ENCODE data around the gene SNORC.
"Not testable (repeated sequence)": the region's sequence is repeated elsewhere in the genome, so short reads cannot be mapped to it uniquely, and the experiment has no call there.

SNORC gene

DNA sequence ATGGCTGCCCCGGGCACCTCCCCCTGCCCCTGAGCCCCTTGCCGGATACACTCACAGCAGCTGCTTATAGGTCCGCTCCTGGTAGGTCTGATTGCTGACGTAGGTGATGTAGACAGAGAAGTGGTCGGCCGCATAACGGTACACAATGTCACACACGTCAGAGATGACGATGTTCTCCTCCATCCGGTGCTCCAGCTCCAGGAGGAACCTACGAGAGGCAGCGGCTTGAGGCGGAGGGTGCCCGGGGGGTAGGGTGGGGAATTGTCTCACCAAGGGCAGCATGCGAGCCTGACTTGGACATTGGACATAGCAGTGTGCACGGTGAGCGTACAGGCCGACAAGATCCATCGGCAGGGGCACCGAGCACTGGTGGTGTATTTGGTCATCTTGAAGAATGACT is 22.8 kb downstream of the SNORC start:
- in situ Hi-C loops (cut with HindIII; ENCODE audit: low sequenced_read_pairs): no loop called here

DNA sequence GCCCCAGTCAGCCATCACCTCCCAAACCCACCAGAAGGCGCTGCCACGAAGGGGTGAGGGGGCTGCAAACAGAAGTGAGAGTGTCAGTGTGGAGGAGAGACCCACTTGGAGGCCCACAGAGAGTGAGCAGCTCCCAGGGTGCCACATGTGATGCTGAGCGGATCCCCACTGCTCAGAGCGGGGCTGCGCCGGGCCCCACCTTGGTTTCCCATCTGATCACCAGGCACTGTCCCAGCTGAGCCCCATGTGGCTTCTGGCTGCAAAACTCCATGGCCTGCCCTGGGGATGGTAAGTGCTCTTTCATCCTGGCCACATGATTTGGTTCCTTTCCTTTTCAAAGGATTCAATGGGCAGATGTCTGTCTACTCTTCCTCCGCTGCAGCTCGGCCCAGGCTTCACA is 23.8 kb downstream of the SNORC start:
- in situ Hi-C loops (cut with HindIII; ENCODE audit: low sequenced_read_pairs): no loop called here

DNA sequence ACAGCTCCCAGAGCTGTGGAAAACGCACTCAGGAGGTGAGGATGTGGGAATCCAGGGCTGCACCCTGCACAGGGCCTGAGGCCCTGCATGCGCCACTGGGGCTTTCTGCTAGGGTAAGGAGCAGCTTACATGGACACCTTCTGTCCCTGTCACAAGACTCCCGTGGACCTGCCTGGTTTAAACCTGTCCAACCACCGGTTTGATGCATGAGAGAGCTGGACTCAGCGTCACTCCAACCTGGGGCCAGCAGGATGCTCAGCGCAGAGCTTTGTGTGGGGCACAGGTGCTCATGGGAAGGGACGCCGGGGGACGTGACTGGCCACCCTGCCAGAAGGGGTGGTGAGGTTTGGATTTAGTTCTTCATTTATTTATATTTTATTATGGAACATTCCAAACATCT is 24.2 kb downstream of the SNORC start:
- in situ Hi-C loops (cut with HindIII; ENCODE audit: low sequenced_read_pairs): no loop called here

DNA sequence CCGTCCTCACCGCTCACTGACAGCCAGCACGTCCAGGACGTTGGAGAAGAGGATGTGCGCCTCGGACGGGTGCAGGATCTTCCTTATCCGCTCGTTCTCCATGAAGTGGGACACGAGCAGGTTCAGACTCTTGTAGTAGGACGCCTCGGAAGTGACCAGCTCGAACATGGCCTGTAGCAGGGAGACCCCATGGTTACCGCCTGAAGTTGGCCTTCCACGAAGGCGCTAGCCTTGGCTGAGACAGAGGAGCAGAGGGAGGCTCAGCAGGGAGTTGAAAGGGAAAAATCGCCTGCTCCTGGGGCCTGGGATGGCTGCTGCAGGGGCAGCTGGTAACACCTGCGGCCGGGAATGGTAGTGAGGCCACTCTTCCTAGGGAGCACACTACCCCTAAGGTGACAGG is 24.7 kb downstream of the SNORC start:
- in situ Hi-C loops (cut with HindIII; ENCODE audit: low sequenced_read_pairs): no loop called here

DNA sequence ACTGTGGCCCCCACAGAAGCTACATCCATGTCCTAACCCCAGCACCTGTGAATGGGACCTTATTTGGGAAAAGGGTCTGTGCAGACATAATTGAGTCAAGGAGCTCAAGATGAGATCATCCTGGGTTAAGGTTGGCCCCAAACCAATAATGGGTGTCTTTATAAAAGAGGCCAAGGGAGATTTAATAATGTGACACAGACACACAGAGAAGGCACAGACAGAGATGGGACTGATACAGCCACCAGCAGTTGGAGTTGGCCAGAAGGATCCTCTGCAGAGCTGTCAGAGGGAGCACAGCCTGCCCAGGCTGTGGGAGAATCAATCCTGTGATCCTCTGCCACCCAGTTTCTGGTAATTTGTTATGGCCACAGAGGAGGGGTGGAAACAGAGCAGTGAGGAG is 26.0 kb downstream of the SNORC start:
- in situ Hi-C loops (cut with HindIII; ENCODE audit: low sequenced_read_pairs): no loop called here

DNA sequence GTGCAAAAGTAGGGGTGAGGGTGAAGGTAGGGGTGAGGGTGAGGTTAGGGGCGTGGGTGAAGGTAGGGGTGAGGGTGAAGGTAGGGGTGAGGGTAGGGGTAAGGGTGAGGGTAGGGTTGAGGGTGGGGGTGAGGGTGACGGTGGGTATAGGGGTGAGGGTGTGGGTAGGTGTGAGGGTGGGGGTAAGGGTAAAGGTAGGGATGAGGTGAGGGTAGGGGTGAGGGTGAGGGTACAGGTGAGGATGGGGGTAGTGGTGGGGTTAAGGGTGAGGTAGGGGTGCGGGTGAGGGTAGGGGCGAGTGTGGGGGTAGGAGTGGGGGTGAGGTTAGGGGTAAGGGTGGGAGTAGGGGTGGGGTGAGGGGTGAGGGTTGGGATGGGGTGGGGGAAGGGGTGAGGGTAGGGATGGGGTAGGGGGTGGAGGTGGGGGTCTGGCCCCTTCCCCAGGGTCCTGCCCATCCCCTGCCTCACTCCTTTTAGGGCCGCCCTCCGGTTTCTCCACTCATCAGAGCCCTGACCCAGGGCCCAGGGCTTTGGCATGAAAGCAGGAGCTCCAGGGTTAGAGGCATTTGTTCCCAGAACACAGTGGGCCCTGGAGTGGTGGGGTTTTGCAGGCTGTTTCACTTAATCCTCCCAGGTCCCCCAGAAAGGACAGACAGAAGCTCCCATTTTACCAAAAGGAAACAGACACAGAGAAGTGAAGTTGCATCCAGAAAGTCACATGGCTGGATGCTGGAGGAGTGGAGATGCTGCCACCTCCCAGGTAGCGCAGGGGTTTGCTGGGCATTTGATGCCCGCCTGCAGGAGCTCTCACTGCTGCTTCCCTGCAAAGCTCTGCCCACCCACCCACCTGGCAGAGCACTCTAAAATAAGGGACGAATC is 26.9 kb downstream of the SNORC start:
- in situ Hi-C loops (cut with HindIII; ENCODE audit: low sequenced_read_pairs): no loop called here

DNA sequence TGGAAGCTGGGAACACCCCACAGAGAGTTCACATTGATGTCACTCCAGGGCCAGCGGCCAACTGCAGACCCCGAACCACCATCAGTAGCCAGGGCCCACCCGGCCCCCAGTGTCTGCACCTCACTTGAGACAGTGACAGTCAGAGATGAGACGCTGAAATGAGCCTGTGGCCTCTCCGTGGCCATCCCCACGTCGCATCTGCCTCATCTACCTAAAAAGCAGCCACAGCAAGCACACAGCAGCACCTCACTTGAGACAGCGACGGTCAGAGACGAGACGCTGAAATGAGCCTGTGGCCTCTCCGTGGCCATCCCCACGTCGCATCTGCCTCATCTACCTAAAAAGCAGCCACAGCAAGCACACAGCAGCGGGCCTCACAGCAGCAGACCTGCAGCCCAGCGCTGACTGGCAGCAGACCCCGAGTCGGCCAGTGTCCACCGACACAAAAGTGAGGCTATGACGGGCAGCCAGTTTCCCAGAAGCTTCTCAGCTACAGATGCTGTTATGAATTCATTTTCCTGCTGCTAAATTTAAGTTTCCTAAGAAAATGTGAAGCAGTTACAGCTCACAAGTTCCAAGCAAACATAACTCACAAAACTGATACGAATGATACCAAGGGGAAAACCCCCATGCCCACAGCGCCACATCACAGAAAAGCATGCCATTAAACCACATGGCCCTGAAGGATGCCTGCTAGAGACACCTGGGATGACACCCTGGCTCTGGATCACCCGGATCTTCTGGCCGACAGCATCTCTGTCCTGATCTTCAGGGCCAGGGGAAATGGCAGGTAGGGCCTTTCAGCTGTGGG is 27.7 kb downstream of the SNORC start:
- in situ Hi-C loops (cut with HindIII; ENCODE audit: low sequenced_read_pairs): no loop called here

DNA sequence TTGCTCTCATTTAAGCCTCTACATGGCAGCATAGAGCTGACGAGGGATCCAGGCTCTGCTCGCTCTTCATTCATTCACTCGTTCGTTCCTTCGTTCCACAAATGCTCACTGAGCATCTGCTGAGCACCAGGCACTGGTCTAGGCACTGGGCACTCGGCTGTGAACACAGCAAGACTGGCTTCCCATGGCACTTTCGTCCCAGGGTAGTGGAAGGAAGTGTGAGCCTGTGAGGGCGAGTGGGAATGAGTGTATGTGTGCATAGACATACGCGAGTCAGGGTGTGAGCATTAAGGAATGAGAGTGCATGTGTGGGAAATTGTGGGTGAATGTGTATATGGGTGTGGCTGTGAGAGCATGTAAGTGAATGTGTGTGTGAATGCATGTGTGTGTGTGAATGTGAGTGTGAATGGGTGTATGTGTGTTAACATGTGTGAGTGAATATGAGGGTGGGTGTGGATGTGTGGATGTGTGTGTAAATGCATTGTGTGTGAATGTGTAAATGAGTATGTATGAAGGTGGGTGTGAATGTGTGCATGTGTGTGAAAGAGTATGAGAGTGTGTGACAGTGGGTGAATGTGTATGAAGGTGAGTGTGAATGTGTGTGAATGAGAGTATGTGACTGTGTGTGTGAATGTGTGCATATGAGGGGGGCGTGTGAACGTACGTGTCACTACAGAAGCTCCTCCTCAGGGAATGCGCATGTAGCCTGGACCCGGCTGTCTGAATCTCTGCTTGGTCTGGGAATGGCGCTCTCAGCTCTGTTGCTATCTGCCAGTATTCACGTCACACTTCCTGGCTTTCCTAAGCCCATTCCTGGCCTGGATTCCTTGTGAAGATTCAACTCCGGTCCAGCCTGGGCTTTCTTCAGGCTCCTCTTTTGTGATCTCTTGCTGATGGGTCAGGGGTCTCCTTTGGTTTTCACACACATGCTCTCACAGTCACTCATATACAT is 28.8 kb downstream of the SNORC start:
- in situ Hi-C loops (cut with HindIII; ENCODE audit: low sequenced_read_pairs): no loop called here

DNA sequence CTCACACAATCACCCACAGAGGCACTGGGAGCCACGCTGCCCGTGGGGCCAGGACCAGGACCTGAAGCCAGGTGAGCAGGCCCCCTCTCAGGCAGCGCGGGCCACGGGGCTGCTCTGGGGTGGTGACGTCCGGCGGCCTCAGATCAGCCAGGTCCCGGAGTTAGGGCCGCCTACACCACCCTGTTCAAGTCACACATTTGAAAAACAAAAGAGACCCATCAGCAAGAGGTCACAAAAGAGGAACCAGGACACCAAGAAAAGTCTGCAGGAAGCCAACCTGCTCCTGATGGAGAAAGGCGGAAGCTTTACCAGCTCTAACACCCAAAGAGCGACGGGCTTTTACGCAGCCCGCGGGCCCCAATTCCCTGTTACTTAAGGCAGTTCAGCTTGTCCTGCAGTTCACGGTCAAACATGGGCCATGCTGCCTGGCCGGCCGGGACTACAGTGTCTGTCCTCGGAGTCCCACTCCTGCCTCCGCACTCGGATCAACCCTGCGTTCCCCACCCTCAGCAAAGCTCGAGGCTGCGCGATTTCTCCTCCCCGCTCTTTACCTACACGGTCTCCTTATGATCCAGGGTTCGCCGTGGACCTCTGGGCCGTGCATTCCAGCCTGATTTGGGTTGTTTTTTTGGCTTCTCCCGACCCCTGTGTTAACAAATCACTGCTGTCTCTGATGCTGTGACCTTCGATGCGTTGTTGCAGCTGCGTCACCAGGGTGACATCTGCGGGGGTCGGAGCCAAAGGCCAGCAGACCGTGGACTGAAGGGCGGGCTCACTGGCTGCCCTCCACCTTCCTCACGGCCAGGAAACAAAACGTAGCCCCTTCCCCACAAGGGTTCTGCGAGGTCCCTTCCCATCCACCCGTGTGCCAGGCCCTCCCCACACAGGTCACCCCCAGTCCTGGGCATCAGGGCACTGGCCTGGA is 31.0 kb downstream of the SNORC start:
- in situ Hi-C loops (cut with HindIII; ENCODE audit: low sequenced_read_pairs): no loop called here

DNA sequence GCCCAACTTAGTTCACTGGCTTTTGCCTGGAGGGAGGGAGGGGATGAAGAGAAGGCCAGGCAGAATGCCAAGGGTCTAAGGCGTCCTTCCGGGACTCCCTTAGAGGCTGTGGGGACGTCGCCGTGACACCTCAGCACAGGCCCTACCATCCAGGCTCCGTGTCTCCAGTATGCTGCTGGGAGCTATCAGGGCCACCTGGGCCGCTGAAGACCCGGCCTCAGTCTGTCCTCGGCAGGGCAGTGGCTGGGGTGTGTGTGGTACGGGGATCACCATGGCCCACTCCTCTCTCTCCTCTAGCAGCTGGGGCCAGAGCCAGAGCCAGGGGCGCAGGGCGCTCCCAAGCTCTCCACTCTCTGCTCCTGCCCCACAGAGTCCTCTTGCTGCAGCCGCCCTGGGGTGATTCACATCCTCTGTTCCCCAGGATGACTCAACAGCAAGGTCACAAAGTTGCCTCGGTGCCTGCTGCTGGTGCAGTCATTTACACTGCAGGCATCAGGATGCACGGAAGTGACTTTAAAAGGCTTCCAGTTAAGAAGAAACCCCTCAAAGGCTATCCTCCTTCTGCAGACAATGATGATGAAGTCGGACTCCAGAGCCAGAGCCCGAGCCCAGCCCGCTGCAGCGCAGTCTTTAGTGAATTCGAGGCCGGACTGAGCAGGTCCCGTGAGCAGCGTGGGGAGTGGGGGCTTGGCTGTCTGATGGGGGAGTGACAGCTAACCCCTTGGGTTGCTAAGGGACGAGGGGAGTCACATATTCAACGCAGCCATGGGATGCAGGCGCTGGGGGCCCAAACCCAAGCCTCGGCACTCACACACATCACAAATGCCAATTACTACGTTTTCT is 31.9 kb downstream of the SNORC start:
- in situ Hi-C loops (cut with HindIII; ENCODE audit: low sequenced_read_pairs): no loop called here

DNA sequence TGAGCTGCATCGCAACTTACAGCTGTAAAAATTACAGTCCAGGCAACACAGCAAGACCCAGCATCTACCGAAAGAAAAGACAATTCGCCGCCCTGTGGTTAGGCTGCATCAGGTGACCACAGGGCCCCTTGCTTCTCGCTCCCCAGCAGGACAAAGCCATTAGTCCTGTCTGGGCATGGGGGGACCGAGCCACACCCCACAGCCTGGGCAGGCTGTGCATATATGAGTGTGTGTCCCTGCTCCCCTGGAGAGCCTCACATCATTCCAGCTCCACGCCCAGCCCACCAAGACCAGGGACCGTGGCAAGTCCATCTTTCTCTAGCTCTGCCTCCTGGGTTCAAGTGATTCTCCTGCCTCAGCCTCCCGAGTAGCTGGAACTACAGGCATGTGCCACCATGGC is 33.9 kb downstream of the SNORC start:
- in situ Hi-C loops (cut with HindIII; ENCODE audit: low sequenced_read_pairs): no loop called here

DNA sequence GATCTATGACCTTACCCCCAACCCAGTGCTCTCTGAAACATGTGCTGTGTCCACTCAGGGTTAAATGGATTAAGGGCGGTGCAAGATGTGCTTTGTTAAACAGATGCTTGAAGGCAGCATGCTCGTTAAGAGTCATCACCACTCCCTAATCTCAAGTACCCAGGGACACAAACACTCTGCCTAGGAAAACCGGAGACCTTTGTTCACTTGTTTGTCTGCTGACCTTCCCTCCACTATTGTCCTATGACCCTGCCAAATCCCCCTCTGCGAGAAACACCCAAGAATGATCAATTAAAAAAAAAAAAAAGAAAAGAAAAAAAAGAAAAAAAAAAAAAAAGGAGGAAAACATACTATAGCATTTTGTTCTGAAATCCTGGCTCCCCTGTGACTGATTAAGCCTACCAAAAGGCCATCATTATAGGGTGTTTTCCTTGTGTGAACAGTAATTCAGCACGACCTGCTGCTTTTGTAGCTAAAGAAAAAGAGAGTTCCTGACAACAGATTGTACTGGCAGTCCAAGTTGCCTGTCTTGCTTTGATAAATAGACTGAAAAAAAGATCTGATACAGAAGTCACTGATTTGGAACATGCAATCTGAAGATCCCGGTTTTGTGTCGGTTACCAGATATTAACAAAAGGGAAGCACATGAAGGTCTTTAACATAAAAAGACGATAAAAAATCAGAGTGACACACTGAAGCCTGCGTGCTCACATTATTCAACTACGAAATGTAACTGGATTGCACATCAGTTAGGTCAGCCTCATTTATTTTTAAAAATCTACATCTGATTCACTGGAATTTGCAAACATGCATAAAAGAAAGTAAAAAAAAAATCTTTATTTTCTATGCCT is 37.0 kb downstream of the SNORC start:
- in situ Hi-C loops (cut with HindIII; ENCODE audit: low sequenced_read_pairs): not testable (repeated sequence)

DNA sequence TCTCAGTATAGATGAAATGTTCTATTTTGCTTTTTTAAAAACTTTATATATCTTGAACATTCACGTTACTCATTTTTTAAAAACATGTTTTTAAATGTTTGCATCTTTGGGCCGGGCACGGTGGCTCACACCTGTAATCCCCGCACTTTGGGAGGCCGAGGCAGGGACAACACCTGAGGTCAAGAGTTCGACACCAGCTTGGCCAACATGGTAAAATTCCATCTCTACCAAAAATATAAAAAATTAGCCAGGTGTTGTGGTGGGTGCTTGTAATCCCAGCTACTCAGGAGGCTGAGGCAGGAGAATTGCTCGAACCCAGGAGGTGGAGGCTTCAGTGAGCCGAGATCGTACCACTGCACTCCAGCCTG is 37.6 kb downstream of the SNORC start:
- in situ Hi-C loops (cut with HindIII; ENCODE audit: low sequenced_read_pairs): not testable (repeated sequence)

DNA sequence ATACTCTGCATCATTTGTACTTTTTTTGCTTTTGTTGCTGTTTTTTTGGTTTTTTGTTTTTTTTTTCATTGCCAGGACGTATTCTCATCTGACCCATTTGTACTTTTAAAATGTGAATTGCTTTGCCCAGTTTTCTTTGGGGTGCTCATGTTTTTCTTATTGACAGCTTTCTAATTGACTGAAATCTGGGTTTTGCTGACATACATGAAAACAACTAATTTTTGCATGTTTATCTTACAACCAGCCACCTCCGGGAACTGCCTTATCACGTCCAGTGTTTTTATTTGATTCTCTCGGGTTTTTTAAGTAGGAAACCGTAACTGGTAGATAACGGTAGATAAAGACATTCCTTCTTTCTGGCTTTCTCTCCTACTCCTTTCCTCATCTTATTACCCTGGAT is 38.6 kb downstream of the SNORC start:
- in situ Hi-C loops (cut with HindIII; ENCODE audit: low sequenced_read_pairs): no loop called here

DNA sequence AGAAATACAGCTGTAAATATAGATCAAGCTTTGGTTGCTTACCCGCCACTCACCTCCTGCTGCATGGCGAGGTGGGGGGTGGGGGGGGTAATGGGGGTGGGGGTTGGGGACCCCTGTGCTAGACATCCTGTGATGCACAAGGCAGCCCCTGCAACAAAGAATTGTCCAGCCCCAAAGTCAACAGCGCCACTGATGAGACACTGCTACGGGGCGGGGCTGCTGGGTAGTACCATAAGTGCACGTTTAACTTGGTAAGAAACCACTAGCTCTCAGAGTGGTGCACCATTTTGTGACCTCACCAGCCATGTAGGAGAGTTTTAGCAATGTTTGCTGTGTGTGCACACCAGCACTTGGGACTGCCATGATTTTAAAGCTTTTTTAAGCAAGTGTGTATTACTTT is 40.3 kb downstream of the SNORC start:
- in situ Hi-C loops (cut with HindIII; ENCODE audit: low sequenced_read_pairs): no loop called here

DNA sequence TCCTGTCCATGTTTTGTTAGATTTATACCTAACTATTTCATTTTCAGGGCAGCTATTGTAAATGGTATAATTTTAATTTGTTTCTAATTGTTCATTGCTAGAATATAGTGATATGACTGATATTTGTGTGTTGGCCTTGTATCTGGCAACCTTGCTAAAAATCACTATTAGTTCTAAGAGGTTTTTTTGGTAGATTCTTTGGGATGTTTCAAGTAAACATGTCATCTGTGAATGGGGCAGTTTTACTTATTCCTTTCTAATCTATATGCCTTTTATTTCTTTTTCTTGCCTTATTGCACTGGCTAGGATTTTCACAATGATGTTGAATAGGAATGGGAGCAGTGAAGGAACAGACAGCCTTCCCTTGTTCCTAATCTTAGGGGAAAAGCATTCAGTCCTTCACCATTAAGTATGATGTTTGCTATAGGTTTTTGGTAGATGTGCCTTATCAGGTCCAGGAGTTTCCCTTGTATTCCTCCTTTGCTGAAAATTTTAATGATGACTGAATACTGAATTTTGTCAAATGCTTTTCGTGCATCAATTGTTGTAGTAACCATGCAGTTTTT is 41.7 kb downstream of the SNORC start:
- in situ Hi-C loops (cut with HindIII; ENCODE audit: low sequenced_read_pairs): no loop called here

DNA sequence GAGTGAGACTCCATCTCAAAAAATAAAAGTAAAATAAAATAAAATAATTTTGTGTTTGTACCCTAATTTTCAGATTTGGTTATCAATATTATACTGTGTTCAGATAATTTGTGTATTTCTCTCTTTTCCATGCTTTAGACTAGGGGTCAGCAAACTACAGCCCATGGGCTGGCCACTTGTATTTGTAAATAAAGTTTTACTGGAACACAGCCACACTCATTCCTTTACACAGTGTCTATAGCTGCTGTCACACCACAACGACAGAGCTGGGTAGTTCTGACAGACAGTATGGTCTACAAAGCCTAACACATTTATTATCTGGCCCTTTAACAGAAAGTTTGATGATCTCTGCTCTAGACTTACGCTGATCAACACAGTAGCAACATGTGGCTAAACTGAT is 43.8 kb downstream of the SNORC start:
- in situ Hi-C loops (cut with HindIII; ENCODE audit: low sequenced_read_pairs): no loop called here

DNA sequence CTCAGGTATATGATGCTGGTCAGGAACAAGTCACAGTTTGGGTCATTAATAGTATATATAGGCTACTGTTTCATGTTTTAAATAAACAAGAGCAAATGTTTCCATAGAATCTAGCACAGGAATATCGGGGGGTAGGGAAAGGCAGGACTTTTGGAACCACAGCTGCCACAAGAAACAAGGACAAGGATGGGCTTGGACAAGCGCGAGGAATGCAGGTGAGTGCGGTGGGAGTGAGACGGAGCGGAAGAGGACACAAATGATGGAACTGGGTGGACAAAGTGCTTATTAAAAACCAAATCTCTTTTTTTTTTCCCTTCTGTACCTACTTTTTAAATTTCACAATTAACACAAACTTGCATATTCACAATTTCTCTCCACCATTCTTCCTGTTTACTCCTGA is 49.1 kb downstream of the SNORC start:
- in situ Hi-C loops (cut with HindIII; ENCODE audit: low sequenced_read_pairs): loop anchor here (5.0 kb wide), 1 partner anchor 97 kb away; no protein-coding TSS in a partner anchor
